HFFc6 (cell line): Measurements from ENCODE around the gene RNF182. TPM values are rescaled to one million over a fixed set of nuclear protein-coding genes. Genes with fewer than 3 reads are reported as not detected.

Experiments
- DNase-seq: peaks from one replicate; pipeline ENCODE4 v3.0.0-alpha.2; 2018
- H3K27ac Mint-ChIP-seq: 2 replicates; pipeline ENCODE4 v1.8.0; 2020; ENCODE audit warnings: mild to moderate bottlenecking, mixed read lengths
- H3K27me3 Mint-ChIP-seq: 2 replicates; pipeline ENCODE4 v1.8.0; 2021; ENCODE audit warnings: mild to moderate bottlenecking, moderate library complexity, mixed read lengths; ENCODE audit not compliant: insufficient read depth
- H3K36me3 Mint-ChIP-seq: 2 replicates; pipeline ENCODE4 v1.8.0; 2021; ENCODE audit warnings: low read depth, mixed read lengths
- H3K4me1 Mint-ChIP-seq: 2 replicates; pipeline ENCODE4 v1.8.0; 2020; ENCODE audit warnings: low read depth, mixed read lengths
- H3K4me3 Mint-ChIP-seq: 2 replicates; pipeline ENCODE4 v1.8.0; 2020; ENCODE audit warnings: mild to moderate bottlenecking, moderate library complexity, mixed read lengths
- H3K9me3 Mint-ChIP-seq: 2 replicates; pipeline ENCODE4 v1.8.0; 2020; ENCODE audit warnings: mild to moderate bottlenecking, mixed read lengths
- CTCF ChIP-seq: fragments of 200-600 bp; sonication (generic); IDR thresholded peaks from 2 replicates; pipeline ENCODE4 v1.5.0; 2021; ENCODE audit warnings: antibody characterized with exemption, mild to moderate bottlenecking
- total RNA-seq, 6 experiments: library from RNA; stranded (reverse); fragmentation: NEBNext Ultra II Directional; extraction: Animal tissue kit (Norgen Biotek cat#: 25700); gene quantifications; 2 replicates in 1 of 6; 3 replicates in 5 of 6; pipeline ENCODE4 v1.2.3, GENCODE V29; 2021

RNF182 gene
- total RNA-seq, 6 experiments from 2014 or later: 0.48 to 6.1 (median 0.84) TPM

DNA sequence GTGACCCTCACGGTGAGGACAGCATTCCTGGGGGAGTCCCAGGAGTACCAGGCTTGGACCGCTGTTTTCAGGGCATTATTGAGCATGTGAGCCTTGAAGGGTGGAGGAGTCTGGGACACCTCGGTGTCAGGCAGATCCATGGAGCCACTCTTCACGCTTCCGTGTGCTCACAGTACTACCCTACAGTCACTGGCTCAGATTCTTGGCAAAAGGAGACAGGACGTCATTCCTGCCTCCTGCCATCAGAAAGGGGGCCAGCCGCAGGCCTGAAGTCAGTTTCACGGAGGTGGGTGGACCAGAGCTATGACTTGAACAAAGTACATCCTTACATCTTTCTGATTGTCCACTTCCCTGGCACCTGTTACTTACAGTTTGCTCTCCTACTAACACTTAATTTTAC, 103.9 kb downstream of the RNF182 start:
- no peak for TF ChIP-seq CTCF
- Mint-ChIP-seq H3K4me3 (no peak overlapping the region), H3K27ac (no peak overlapping the region), H3K36me3 (no peaks in the 10 kb centered on the region), H3K9me3 (no peaks in the 10 kb centered on the region; the same call in 1 of the 2 replicates), H3K4me1 (peaks cover 13% of the 10 kb centered on the region), H3K27me3 (peaks cover 10% of the 10 kb centered on the region)
- DNase-seq: no peak

DNA sequence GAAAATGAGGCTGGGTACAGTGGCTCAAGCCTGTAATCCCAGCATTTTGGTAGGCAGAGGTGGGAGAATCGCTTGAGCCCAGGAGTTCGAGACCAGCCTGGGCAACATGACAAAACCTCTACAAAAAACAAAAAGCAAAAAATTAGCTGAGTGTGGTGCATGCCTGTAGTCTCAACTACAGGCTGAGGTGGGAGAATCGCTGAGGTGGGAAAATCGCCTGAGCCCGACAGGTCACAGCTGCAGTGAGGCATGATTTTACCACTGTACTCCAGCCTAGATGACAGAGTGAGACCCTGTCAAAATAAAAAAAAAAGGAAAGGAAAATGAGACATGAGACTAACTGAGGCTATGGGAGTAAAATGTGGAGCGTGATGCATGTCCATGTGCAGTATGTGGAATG, 104.9 kb downstream of the RNF182 start:
- Mint-ChIP-seq H3K4me1 (peaks cover 11% of the 10 kb centered on the region; the same call in 1 of the 2 replicates), H3K9me3 (no peaks in the 10 kb centered on the region; the same call in 1 of the 2 replicates), H3K27me3 (peaks cover 10% of the 10 kb centered on the region), H3K4me3 (no peak overlapping the region), H3K27ac (no peak overlapping the region), H3K36me3 (no peaks in the 10 kb centered on the region)
- no peak for DNase-seq
- no peak for TF ChIP-seq CTCF

Other genes with a start within 250 kb of the RNF182 start
- gene RANBP9, start 213.1 kb upstream of the RNF182 start, total RNA-seq: 10 to 100 TPM; 37.7 to 42.3 (median 40.8) TPM
- 10 to 100 TPM; 17.5 to 25.5 (median 22.4) TPM for gene MCUR1, start 110.4 kb upstream of the RNF182 start, total RNA-seq
- gene CD83, start 192.8 kb downstream of the RNF182 start, total RNA-seq: 1 to 10 TPM in 4 of 6 experiments, under 1 TPM in 2; 0.79 to 1.9 (median 1.1) TPM